Keratinocyte (primary cell): Measurements from ENCODE around the gene EFCAB8. TPM values are rescaled to one million over a fixed set of nuclear protein-coding genes. Genes with fewer than 3 reads are reported as not detected.
"Not testable (repeated sequence)": the region's sequence is repeated elsewhere in the genome, so short reads cannot be mapped to it uniquely, and the experiment has no call there.

ENCODE experiments used
- DNase-seq: peaks from one replicate; pipeline ENCODE4 v3.0.0-alpha.2; 2011; ENCODE audit warnings: low read depth, missing footprints, low spot score
- FAIRE-seq: peaks from 2 replicates; lab custom pipeline; 2011; peaks lifted over from hg19 to GRCh38; lab: Jason Lieb, UNC
- H2AFZ ChIP-seq: 2 replicates; pipeline ENCODE4 v1.6.0; 2012; ENCODE audit warnings: low read length, control low read depth, inconsistent platforms; ENCODE audit not compliant: control insufficient read depth
- H3K27ac ChIP-seq: 2 replicates; pipeline ENCODE4 v1.5.1; 2011; ENCODE audit warnings: low read length; ENCODE audit not compliant: control insufficient read depth, insufficient read depth
- H3K27me3 ChIP-seq: 3 replicates; pipeline ENCODE4 v1.6.0; 2011; ENCODE audit warnings: low read length; ENCODE audit not compliant: control insufficient read depth, insufficient read depth; ENCODE audit errors: extremely low read depth
- H3K36me3 ChIP-seq, 2 experiments: 2 replicates in 1 of 2; 3 replicates in 1 of 2; pipeline ENCODE4 v1.5.1; 2011; ENCODE audit warnings: low read length in 2 of 2, mild to moderate bottlenecking in 1 of 2; ENCODE audit not compliant: control insufficient read depth in 2 of 2, insufficient read depth in 2 of 2; ENCODE audit errors: extremely low read depth in 1 of 2
- H3K4me1 ChIP-seq: 3 replicates; pipeline ENCODE4 v1.5.1; 2011; ENCODE audit warnings: low read length; ENCODE audit not compliant: control insufficient read depth, insufficient read depth; ENCODE audit errors: extremely low read depth
- H3K4me2 ChIP-seq: 3 replicates; pipeline ENCODE4 v1.6.0; 2011; ENCODE audit warnings: low read depth, low read length; ENCODE audit not compliant: control insufficient read depth, insufficient read depth; ENCODE audit errors: extremely low read depth
- H3K4me3 ChIP-seq, 3 experiments: fragments of 200-600 bp in 1 of 3; sonication (generic) in 1 of 3; 2 replicates in 2 of 3; 3 replicates in 1 of 3; pipeline ENCODE4 v1.5.1; 2011 to 2016; ENCODE audit warnings: low read length in 3 of 3, mild to moderate bottlenecking in 3 of 3, control low read depth in 2 of 3, inconsistent platforms in 1 of 3, low read depth in 1 of 3, mixed read lengths in 1 of 3, mixed run types in 1 of 3, moderate library complexity in 1 of 3; ENCODE audit not compliant: control insufficient read depth in 2 of 3, insufficient read depth in 2 of 3; ENCODE audit errors: extremely low read depth in 1 of 3
- H3K79me2 ChIP-seq: 2 replicates; pipeline ENCODE4 v1.6.0; 2012; ENCODE audit warnings: low read length; ENCODE audit not compliant: control insufficient read depth, insufficient read depth
- H3K9ac ChIP-seq: 3 replicates; pipeline ENCODE4 v1.6.0; 2011; ENCODE audit warnings: low read length; ENCODE audit not compliant: control insufficient read depth, insufficient read depth; ENCODE audit errors: extremely low read depth
- H3K9me1 ChIP-seq: 3 replicates; pipeline ENCODE4 v1.6.0; 2011; ENCODE audit warnings: low read length; ENCODE audit not compliant: control insufficient read depth, insufficient read depth; ENCODE audit errors: extremely low read depth
- H3K9me3 ChIP-seq: 2 replicates; pipeline ENCODE4 v1.5.1; 2012; ENCODE audit warnings: low read depth, low read length; ENCODE audit not compliant: control insufficient read depth
- H4K20me1 ChIP-seq: 3 replicates; pipeline ENCODE4 v1.6.0; 2011; ENCODE audit warnings: low read length; ENCODE audit not compliant: control insufficient read depth, insufficient read depth; ENCODE audit errors: extremely low read depth
- CTCF ChIP-seq, 3 experiments: IDR thresholded peaks in 1 of 3; conservative IDR thresholded peaks in 1 of 3; optimal IDR thresholded peaks in 1 of 3; 2 replicates in 2 of 3; 3 replicates in 1 of 3; pipeline versions ENCODE3 to v1.5.1; 2011; ENCODE audit warnings: low read length in 3 of 3, mild to moderate bottlenecking in 3 of 3, moderate library complexity in 2 of 3, control low read depth in 1 of 3, inconsistent platforms in 1 of 3; ENCODE audit not compliant: insufficient read depth in 2 of 3; ENCODE audit errors: extremely low read depth in 1 of 3
- EZH2 ChIP-seq: IDR thresholded peaks from one replicate; pipeline ENCODE4 v1.6.1; 2012; ENCODE audit warnings: inconsistent platforms, mild to moderate bottlenecking, low read length, moderate library complexity
- dilution Hi-C: fragments of 300-500 bp; cut with MboI; formaldehyde crosslinking; loops from one replicate; pipeline ENCODE4 v1.7.0; 2020; ENCODE audit warnings: low sequenced_read_pairs; ENCODE audit not compliant: extremely low pct_ligation_motif_present
- polyA plus RNA-seq, 5 experiments: library from polyadenylated mRNA; depleted of rRNA in 3 of 5; stranded (reverse) in 3 of 5; stranded (forward) in 1 of 5; unstranded in 1 of 5; fragments of >200 nt; gene quantifications; 1 replicate in 1 of 5; 2 replicates in 3 of 5; 3 replicates in 1 of 5; pipeline versions ENCODE4 v1.2.1 to v1.2.3, GENCODE V29; 2011 to 2012; ENCODE audit warnings: missing spikeins in 2 of 5, low read depth in 1 of 5, low replicate concordance in 1 of 5

Gene EFCAB8
- polyA plus RNA-seq, 1 donor (not counting 4 experiments of a cell fraction or from before 2014, with no cell fraction given): 0.03 TPM

GRCh38 chr20:32962053-32962452, 103.3 kb downstream of the EFCAB8 start:
- Histone ChIP-seq H2AFZ (no peak overlapping the region), H3K9me1 (no peaks in the 10 kb centered on the region), H3K27ac (no peak overlapping the region), H3K4me3 (no peak overlapping the region), H4K20me1 (no peaks in the 10 kb centered on the region), H3K79me2 (no peaks in the 10 kb centered on the region), H3K4me2 (no peak overlapping the region), H3K9ac (no peak overlapping the region), H3K9me3 (no peaks in the 10 kb centered on the region), H3K4me1 (no peaks in the 10 kb centered on the region), H3K27me3 (no peaks in the 10 kb centered on the region), H3K36me3 (no peaks in the 10 kb centered on the region)
- DNase-seq: no peak
- dilution Hi-C loops: no loop called here
- TF ChIP-seq CTCF (optimal IDR thresholded peaks at IDR 0.05 in 1 of 3, IDR thresholded peaks at IDR 0.05 in 1 of 3, conservative IDR thresholded peaks at IDR 0.05 in 1 of 3; ENCODE audit: extremely low read depth in 1 of 3, insufficient read depth in 2 of 3, low read length in 3 of 3) (no peak), EZH2 (no peak)
- no peak for FAIRE-seq

GRCh38 chr20:32962646-32963045, 103.9 kb downstream of the EFCAB8 start:
- not testable (repeated sequence) for DNase-seq, H4K20me1 ChIP-seq

GRCh38 chr20:32963176-32963575, 104.5 kb downstream of the EFCAB8 start:
- TF ChIP-seq CTCF (optimal IDR thresholded peaks at IDR 0.05 in 1 of 3, IDR thresholded peaks at IDR 0.05 in 1 of 3, conservative IDR thresholded peaks at IDR 0.05 in 1 of 3; ENCODE audit: extremely low read depth in 1 of 3, insufficient read depth in 2 of 3, low read length in 3 of 3) (no peak), EZH2 (no peak)
- Histone ChIP-seq H3K4me3 (no peak overlapping the region), H4K20me1 (no peaks in the 10 kb centered on the region), H2AFZ (no peak overlapping the region), H3K36me3 (no peaks in the 10 kb centered on the region), H3K27ac (no peak overlapping the region), H3K9ac (no peak overlapping the region), H3K9me3 (no peaks in the 10 kb centered on the region), H3K4me2 (no peak overlapping the region), H3K27me3 (no peaks in the 10 kb centered on the region), H3K79me2 (no peaks in the 10 kb centered on the region), H3K4me1 (no peaks in the 10 kb centered on the region), H3K9me1 (no peaks in the 10 kb centered on the region)
- FAIRE-seq (no peak), DNase-seq (no peak)
- dilution Hi-C loops: no loop called here

More at GRCh38 chr20:32962646-32963045, 103.9 kb downstream of the EFCAB8 start:
- H3K4me2 ChIP-seq, H3K79me2 ChIP-seq, H3K9me3 ChIP-seq, H3K9me1 ChIP-seq, H3K36me3 ChIP-seq, H2AFZ ChIP-seq, H3K9ac ChIP-seq, H3K4me1 ChIP-seq, H3K4me3 ChIP-seq, H3K27me3 ChIP-seq, FAIRE-seq, H3K27ac ChIP-seq, dilution Hi-C loops: not testable (repeated sequence)
